Measurements from ENCODE around the gene PKMYT1. TPM values are rescaled to one million over a fixed set of nuclear protein-coding genes. Genes with fewer than 3 reads are reported as not detected.
A peak's percentile ranks its signal among the peaks of the same experiment; 100 is the strongest.

The PKMYT1 gene
- total and polyA plus RNA-seq, 9 of the 15 experiments (the other 6 are each of a cell fraction or from before 2014, with no cell fraction given): 8.7 to 201 (median 37.8) TPM

- TF ChIP-seq ZNF274 (IDR thresholded peaks at IDR 0.05; ENCODE audit: borderline replicate concordance, low read depth, low read length) (no peak), TCF7L2 (IDR thresholded peaks at IDR 0.05; ENCODE audit: low read depth, low read length) (no peak), ZNF766 (CRISPR knock-in tag; conservative IDR thresholded peaks at IDR 0.05) (no peak), ZNF75A (CRISPR knock-in tag; IDR thresholded peaks at IDR 0.05) (no peak), HNRNPH1 (optimal IDR thresholded peaks at IDR 0.05; ENCODE audit: low read depth, low read length) (no peak), CUX1 (CRISPR knock-in tag; IDR thresholded peaks at IDR 0.05) (no peak), ZBTB12 (CRISPR knock-in tag; IDR thresholded peaks at IDR 0.05) (no peak), NR4A1 (CRISPR knock-in tag; IDR thresholded peaks at IDR 0.05) (no peak), NR4A1 (tag; IDR thresholded peaks at IDR 0.05) (no peak), PATZ1 (CRISPR knock-in tag; IDR thresholded peaks at IDR 0.05; ENCODE audit: borderline replicate concordance) (no peak), SMARCE1 (IDR thresholded peaks at IDR 0.05) (0 out of 2 replicates have a peak, but pooled peaks have one; percentile 25), ZNF77 (CRISPR knock-in tag; IDR thresholded peaks at IDR 0.05) (no peak), ZNF609 (CRISPR knock-in tag; IDR thresholded peaks at IDR 0.05; ENCODE audit: borderline replicate concordance) (no peak), NFIC (IDR thresholded peaks at IDR 0.05) (no peak), SOX6 (IDR thresholded peaks at IDR 0.05) (peak; percentile 54; the same call in 1 of the 2 replicates)
Measured at GRCh38 chr16:2927010-2927646, 53.1 kb downstream of the PKMYT1 start (continued).
